Esophagus muscularis mucosa (tissue), 4 donors: Measurements from ENCODE around the gene DLGAP4. TPM values are rescaled to one million over a fixed set of nuclear protein-coding genes. Genes with fewer than 3 reads are reported as not detected.

Experiments
- DNase-seq: peaks from one replicate; pipeline ENCODE4 v3.0.0-alpha.2; 2017; ENCODE audit errors: extremely low spot score
- H3K27ac ChIP-seq, 4 donors: fragments of 200-600 bp; sonication (generic); replicated peaks in 1 of 4; 1 replicate in 3 of 4; 2 replicates in 1 of 4; pipeline ENCODE4 v1.5.1; 2016 to 2019; ENCODE audit warnings: mild to moderate bottlenecking in 1 of 4
- H3K27me3 ChIP-seq, 4 donors: fragments of 200-600 bp; sonication (generic); one replicate each; pipeline versions ENCODE4 v1.5.1 to v1.6.0; 2016 to 2019
- H3K36me3 ChIP-seq, 4 donors: fragments of 200-600 bp; sonication (generic); one replicate each; pipeline ENCODE4 v1.5.1; 2016 to 2019
- H3K4me1 ChIP-seq, 4 donors: fragments of 200-600 bp; sonication (generic); one replicate each; pipeline ENCODE4 v1.5.1; 2016 to 2019
- H3K4me3 ChIP-seq, 4 donors: fragments of 200-600 bp; sonication (generic); 1 replicate in 2 of 4; 2 replicates in 2 of 4; pipeline ENCODE4 v1.5.1; 2016 to 2019; ENCODE audit warnings: mild to moderate bottlenecking in 4 of 4, moderate library complexity in 1 of 4
- H3K9me3 ChIP-seq, 4 donors: fragments of 200-600 bp; sonication (generic); 1 replicate in 3 of 4; 2 replicates in 1 of 4; pipeline ENCODE4 v1.5.1; 2016 to 2019
- CTCF ChIP-seq, 3 experiments: fragments of 200-600 bp in 2 of 3; fragments of 450-650 bp in 1 of 3; sonication (generic) in 2 of 3; IDR thresholded peaks; one replicate each; pipeline ENCODE4 v1.5.1; 2017 to 2019; ENCODE audit warnings: antibody characterized with exemption in 3 of 3, mild to moderate bottlenecking in 2 of 3, moderate library complexity in 1 of 3
- EP300 ChIP-seq: sonication (generic); formaldehyde crosslinking; IDR thresholded peaks from one replicate; pipeline ENCODE4 v1.6.1; 2017; ENCODE audit warnings: antibody characterized with exemption
- POLR2A ChIP-seq: fragments of 450-650 bp; IDR thresholded peaks from one replicate; pipeline ENCODE4 v1.6.1; 2017; ENCODE audit warnings: antibody characterized with exemption, moderate library complexity, mild to moderate bottlenecking, low read depth
- POLR2AphosphoS5 ChIP-seq, 2 donors: sonication (generic); formaldehyde crosslinking; IDR thresholded peaks; one replicate each; pipeline ENCODE4 v1.6.1; 2017; ENCODE audit warnings: antibody characterized with exemption in 2 of 2
- WGBS: methylation state at CpG from one replicate; pipeline ENCODE4 v1.1.5; 2018; 5-methylcytosine and 5-hydroxymethylcytosine counted together
- intact Hi-C: fragments of 100-400 bp; cut with DNase I; formaldehyde crosslinking; loops from one replicate; pipeline ENCODE4 v1.15.1; 2023
- total RNA-seq, 4 donors: library from RNA; depleted of rRNA; stranded (reverse); fragments of >200 nt; gene quantifications; one replicate each; pipeline versions ENCODE4 v1.1.0 to v1.2.1, GENCODE V29; 2016

DLGAP4 gene
- total RNA-seq, 4 donors from 2014 or later: 43.6 to 90.0 (median 48.8) TPM

DNA sequence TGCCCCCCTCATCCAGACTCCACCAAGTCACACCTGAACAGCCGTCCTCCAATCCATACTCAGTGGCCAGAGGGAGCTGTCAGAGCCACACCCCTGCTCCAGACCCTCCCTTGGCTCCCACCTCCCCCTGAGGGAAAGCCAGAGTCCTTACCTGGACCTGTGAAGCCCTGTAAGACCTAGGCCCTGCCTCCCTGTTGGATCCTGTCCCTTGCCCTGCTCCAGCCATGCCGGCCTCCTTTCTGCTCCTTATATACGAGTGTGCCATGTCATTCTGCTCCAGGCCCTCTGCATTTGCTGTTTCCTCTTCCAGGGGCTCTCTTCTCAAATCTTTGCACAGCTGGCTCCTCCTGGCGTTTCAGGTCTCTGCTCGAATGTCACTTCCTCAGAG lies 134.9 kb downstream of the DLGAP4 start:
- H3K9me3 ChIP-seq: no peaks in the 10 kb centered on the region
- H3K4me1 ChIP-seq: peaks cover 0 to 13% (median 8%) of the 10 kb centered on the region in 4 donors
- DNase-seq: no peak
- H3K4me3 ChIP-seq: no peak overlapping the region
- 54% methylated on average over 5 of the region's 5 CpGs for WGBS
- TF ChIP-seq CTCF (IDR thresholded peaks at IDR 0.05) (no peak), EP300 (no peak), POLR2AphosphoS5 (IDR thresholded peaks at IDR 0.05) (no peak), POLR2A (no peak)
- intact Hi-C loops: no loop called here
- H3K36me3 ChIP-seq: no peaks in the 10 kb centered on the region
- peaks cover 0 to 19% (median 5%) of the 10 kb centered on the region in 4 donors for H3K27me3 ChIP-seq
- H3K27ac ChIP-seq: no peak overlapping the region

GRCh38 chr20:36441416-36441815 lies 135.3 kb downstream of the DLGAP4 start:
- no peaks in the 10 kb centered on the region for H3K9me3 ChIP-seq
- intact Hi-C loops: no loop called here

GRCh38 chr20:36445847-36446246 lies 139.7 kb downstream of the DLGAP4 start:
- WGBS: 83% methylated on average over 1 of the region's 1 CpG
- intact Hi-C loops: no loop called here
- Histone ChIP-seq H3K4me3 (no peak overlapping the region), H3K27me3 (no peaks in the 10 kb centered on the region), H3K9me3 (no peaks in the 10 kb centered on the region), H3K4me1 (no peaks in the 10 kb centered on the region), H3K36me3 (no peaks in the 10 kb centered on the region), H3K27ac (no peak overlapping the region)
- TF ChIP-seq CTCF (IDR thresholded peaks at IDR 0.05): no peak
- DNase-seq: no peak

More at GRCh38 chr20:36441416-36441815, 135.3 kb downstream of the DLGAP4 start:
- peaks cover 0 to 9% (median 4%) of the 10 kb centered on the region in 4 donors for H3K4me1 ChIP-seq
- no peak for TF ChIP-seq CTCF (IDR thresholded peaks at IDR 0.05)
- TF ChIP-seq EP300: no peak
- TF ChIP-seq POLR2AphosphoS5 (IDR thresholded peaks at IDR 0.05): no peak
- no peak for TF ChIP-seq POLR2A
- H3K27ac ChIP-seq: no peak overlapping the region
- 77% methylated on average over 7 of the region's 7 CpGs for WGBS
- H3K4me3 ChIP-seq: no peak overlapping the region
- DNase-seq: no peak
- peaks cover 0 to 15% (median 2%) of the 10 kb centered on the region in 4 donors for H3K27me3 ChIP-seq
- H3K36me3 ChIP-seq: no peaks in the 10 kb centered on the region

DNA sequence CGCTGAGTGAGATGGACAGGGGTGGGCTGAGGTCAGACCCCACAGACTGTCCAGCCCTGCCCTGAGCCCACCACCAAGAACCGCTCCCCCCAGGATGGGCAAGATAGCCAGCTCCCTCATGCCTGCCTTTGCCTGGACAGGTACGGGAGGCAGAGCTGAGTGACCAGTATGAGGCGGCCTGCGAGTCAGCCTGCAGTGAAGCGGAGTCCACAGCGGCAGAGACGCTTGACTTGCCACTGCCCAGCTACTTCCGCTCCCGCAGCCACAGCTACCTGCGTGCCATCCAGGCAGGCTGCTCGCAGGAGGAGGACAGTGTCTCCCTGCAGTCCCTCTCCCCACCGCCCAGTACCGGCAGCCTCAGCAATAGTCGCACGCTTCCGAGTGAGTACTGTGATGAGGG lies 140.4 kb downstream of the DLGAP4 start:
- H3K27me3 ChIP-seq: no peaks in the 10 kb centered on the region
- WGBS: 91% methylated on average over 17 of the region's 17 CpGs
- no peaks in the 10 kb centered on the region for H3K36me3 ChIP-seq
- intact Hi-C loops: no loop called here
- H3K4me1 ChIP-seq: no peaks in the 10 kb centered on the region
- no peak overlapping the region for H3K27ac ChIP-seq
- no peak for DNase-seq
- no peaks in the 10 kb centered on the region for H3K9me3 ChIP-seq
- no peak for TF ChIP-seq POLR2AphosphoS5 (IDR thresholded peaks at IDR 0.05)
- no peak for TF ChIP-seq EP300
- no peak for TF ChIP-seq POLR2A
- TF ChIP-seq CTCF (IDR thresholded peaks at IDR 0.05): no peak
- H3K4me3 ChIP-seq: no peak overlapping the region

DNA sequence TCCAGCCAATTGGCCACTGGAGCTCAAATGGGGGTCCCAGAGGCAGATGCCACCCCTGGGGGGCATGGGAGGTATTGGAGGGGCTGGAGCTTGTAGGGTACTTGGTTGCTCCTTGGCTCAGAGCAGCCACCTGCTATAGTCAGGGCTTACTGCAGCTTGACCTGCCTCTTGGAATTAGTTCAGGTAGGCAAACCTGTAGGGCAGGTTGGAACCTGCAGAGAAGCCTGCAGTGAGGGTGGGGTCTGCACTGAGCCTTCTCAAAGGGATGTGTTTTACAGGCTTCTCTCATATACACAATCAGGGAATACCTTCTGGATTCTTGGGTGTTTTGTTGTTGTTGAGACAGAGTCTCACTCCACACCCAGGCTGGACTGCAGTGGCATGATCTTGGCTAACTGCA lies 141.0 kb downstream of the DLGAP4 start:
- TF ChIP-seq EP300: no peak
- H3K27me3 ChIP-seq: no peaks in the 10 kb centered on the region
- no peaks in the 10 kb centered on the region for H3K9me3 ChIP-seq
- H3K4me1 ChIP-seq: no peaks in the 10 kb centered on the region
- H3K36me3 ChIP-seq: no peaks in the 10 kb centered on the region
- DNase-seq: no peak
- intact Hi-C loops: no loop called here
- no peak overlapping the region for H3K27ac ChIP-seq
- no peak overlapping the region for H3K4me3 ChIP-seq
